IMR-90 (cell line): ENCODE results near the gene PGBD4. TPM values are rescaled to one million over a fixed set of nuclear protein-coding genes. Genes with fewer than 3 reads are reported as not detected.

Experiments used
- ATAC-seq: fragments of 200-7000 bp; cut with Tn5 transposase; 2 replicates; pipeline ENCODE4 v1.9.1; 2020; ENCODE audit warnings: low read depth, mild to moderate bottlenecking, moderate library complexity
- BruUV-seq: library from RNA; stranded (reverse); fragments of 400-500 nt; replicated peaks from 2 replicates; lab custom pipeline; 2021; lab: Mats Ljungman, UMichigan
- CTCF ChIA-PET: fragments of 300-600 bp; formaldehyde crosslinking; extraction: SDS; loops from one replicate; lab custom pipeline; 2021; ENCODE audit warnings: antibody characterized with exemption; lab: Yijun Ruan, JAX
- POLR2A ChIA-PET: fragments of 300-600 bp; sonication (Branson Sonifier 250); formaldehyde crosslinking; loops from one replicate; lab custom pipeline; 2022; ENCODE audit warnings: antibody characterized with exemption; ENCODE audit not compliant: unreplicated experiment; lab: Charles Lee
- DNase-seq: peaks from one replicate; pipeline ENCODE4 v3.0.0; 2013
- H2AFZ ChIP-seq: replicated peaks from 2 replicates; pipeline ENCODE3; 2013; ENCODE audit warnings: low read length, mild to moderate bottlenecking; ENCODE audit not compliant: poor library complexity
- H2AK5ac ChIP-seq: 2 replicates; pipeline ENCODE4 v1.6.1; 2013; ENCODE audit warnings: low read depth, low read length, inconsistent platforms
- H2AK9ac ChIP-seq: replicated peaks from 2 replicates; pipeline ENCODE3; 2013; ENCODE audit warnings: mild to moderate bottlenecking, low read depth, low read length, moderate library complexity; ENCODE audit not compliant: poor library complexity
- H2BK120ac ChIP-seq: 2 replicates; pipeline ENCODE4 v1.6.1; 2013; ENCODE audit warnings: low read depth, low read length, inconsistent platforms
- H2BK15ac ChIP-seq: 3 replicates; pipeline ENCODE4 v1.6.1; 2013; ENCODE audit warnings: low read depth, low read length, inconsistent platforms
- H2BK20ac ChIP-seq: 2 replicates; pipeline ENCODE4 v1.6.1; 2013; ENCODE audit warnings: low read depth, mild to moderate bottlenecking, inconsistent platforms, low read length, moderate library complexity
- H2BK5ac ChIP-seq: 2 replicates; pipeline ENCODE4 v1.6.1; 2013; ENCODE audit warnings: mild to moderate bottlenecking, low read depth, low read length, inconsistent platforms; ENCODE audit not compliant: poor library complexity, severe bottlenecking
- H3K14ac ChIP-seq: replicated peaks from 2 replicates; pipeline ENCODE4 v1.6.1; 2013; ENCODE audit warnings: low read depth, low read length, inconsistent platforms
- H3K18ac ChIP-seq: 2 replicates; pipeline ENCODE4 v1.6.1; 2013; ENCODE audit warnings: low read depth, low read length, control low read depth
- H3K23ac ChIP-seq: 2 replicates; pipeline ENCODE4 v1.6.1; 2013; ENCODE audit warnings: low read depth, low read length, inconsistent platforms
- H3K27ac ChIP-seq: 2 replicates; pipeline ENCODE4 v1.5.1; 2013; ENCODE audit warnings: mild to moderate bottlenecking, control low read depth, low read length; ENCODE audit not compliant: insufficient read depth
- H3K27me3 ChIP-seq: 2 replicates; pipeline ENCODE4 v1.6.1; 2013; ENCODE audit warnings: low read length; ENCODE audit not compliant: control insufficient read depth, insufficient read depth
- H3K36me3 ChIP-seq: 2 replicates; pipeline ENCODE4 v1.6.1; 2013; ENCODE audit warnings: low read length, mixed read lengths; ENCODE audit not compliant: control insufficient read depth, insufficient read depth
- H3K4ac ChIP-seq: 2 replicates; pipeline ENCODE4 v1.6.1; 2013; ENCODE audit warnings: low read depth, low read length, inconsistent platforms
- H3K4me1 ChIP-seq: 2 replicates; pipeline ENCODE4 v1.6.1; 2013; ENCODE audit warnings: low read length, mixed read lengths; ENCODE audit not compliant: control insufficient read depth, insufficient read depth
- H3K4me2 ChIP-seq: 2 replicates; pipeline ENCODE4 v1.6.1; 2013; ENCODE audit warnings: low read depth, mild to moderate bottlenecking, control low read depth, low read length, moderate library complexity
- H3K4me3 ChIP-seq: 2 replicates; pipeline ENCODE4 v1.5.1; 2013; ENCODE audit warnings: low read depth, mild to moderate bottlenecking, control low read depth, low read length, moderate library complexity; ENCODE audit not compliant: insufficient read depth
- H3K56ac ChIP-seq: 2 replicates; pipeline ENCODE4 v1.6.1; 2013; ENCODE audit warnings: low read length, inconsistent platforms; ENCODE audit not compliant: insufficient read depth; ENCODE audit errors: extremely low read depth
- H3K79me1 ChIP-seq, 2 experiments: 2 replicates each; pipeline ENCODE4 v1.6.1; 2013; ENCODE audit warnings: low read length in 2 of 2, inconsistent platforms in 1 of 2, low read depth in 1 of 2
- H3K9ac ChIP-seq: 2 replicates; pipeline ENCODE4 v1.6.1; 2013; ENCODE audit warnings: low read depth, low read length, control low read depth
- H3K9me1 ChIP-seq: 2 replicates; pipeline ENCODE4 v1.6.1; 2013; ENCODE audit warnings: low read length, inconsistent platforms; ENCODE audit not compliant: insufficient read depth
- H3K9me3 ChIP-seq: 2 replicates; pipeline ENCODE4 v1.6.1; 2013; ENCODE audit warnings: low read length; ENCODE audit not compliant: control insufficient read depth, insufficient read depth
- H4K20me1 ChIP-seq: 2 replicates; pipeline ENCODE4 v1.6.1; 2013; ENCODE audit warnings: low read length, inconsistent platforms; ENCODE audit not compliant: insufficient read depth
- H4K5ac ChIP-seq: 2 replicates; pipeline ENCODE4 v1.6.1; 2013; ENCODE audit warnings: mild to moderate bottlenecking, low read depth, low read length, control low read depth
- H4K8ac ChIP-seq, 2 experiments: 2 replicates each; pipeline ENCODE4 v1.6.1; 2013; ENCODE audit warnings: low read depth in 2 of 2, low read length in 2 of 2, control low read depth in 1 of 2, inconsistent platforms in 1 of 2
- H4K91ac ChIP-seq: 2 replicates; pipeline ENCODE4 v1.6.1; 2013; ENCODE audit warnings: low read depth, low read length, inconsistent platforms; ENCODE audit not compliant: insufficient read depth
- MAFK ChIP-seq: IDR thresholded peaks from 2 replicates; pipeline ENCODE4 v1.6.1; 2012; ENCODE audit warnings: low read depth, low read length, improper control_type of control experiment
- RAD21 ChIP-seq: IDR thresholded peaks from 2 replicates; pipeline ENCODE4 v1.6.1; 2012; ENCODE audit warnings: low read length, improper control_type of control experiment
- RCOR1 ChIP-seq: IDR thresholded peaks from 2 replicates; pipeline ENCODE4 v1.6.1; 2012; ENCODE audit warnings: mild to moderate bottlenecking, low read length, improper control_type of control experiment; ENCODE audit not compliant: insufficient replicate concordance
- SMC3 ChIP-seq: fragments of 150-350 bp; IDR thresholded peaks from 2 replicates; pipeline ENCODE4 v1.6.1; 2016; ENCODE audit warnings: low read depth, mild to moderate bottlenecking, antibody characterized with exemption, low read length, moderate library complexity
- WGBS, 2 experiments: methylation state at CpG; one replicate each; pipeline versions ENCODE4 v1.1.5 to v1.1.7; 2013; ENCODE audit warnings: missing lambda C conversion rate in 2 of 2; ENCODE audit not compliant: insufficient read length in 1 of 2; ENCODE audit errors: extremely low coverage in 2 of 2; 5-methylcytosine and 5-hydroxymethylcytosine counted together
- dilution Hi-C: fragments of 300-500 bp; cut with HindIII; formaldehyde crosslinking; loops from one replicate; pipeline ENCODE4 v1.14.3; 2018; ENCODE audit warnings: low sequenced_read_pairs; ENCODE audit not compliant: unreplicated experiment
- in situ Hi-C: fragments of 300-500 bp; cut with MboI; formaldehyde crosslinking; loops from 3 replicates; pipeline ENCODE4 v1.14.3; 2019; ENCODE audit warnings: low sequenced_read_pairs, inconsistent platforms, mixed read lengths
- intact Hi-C: fragments of 100-400 bp; cut with micrococcal nuclease; formaldehyde crosslinking; loops from 2 replicates; pipeline ENCODE4 v1.10.0; 2022
- polyA plus RNA-seq, 3 experiments: library from polyadenylated mRNA; depleted of rRNA; stranded (reverse); fragments of >200 nt; gene quantifications; 2 replicates each; pipeline ENCODE4 v1.2.3, GENCODE V29; 2012; ENCODE audit warnings: low replicate concordance in 1 of 3
- total RNA-seq: library from RNA; depleted of rRNA; stranded (reverse); fragments of >200 nt; gene quantifications from 2 replicates; pipeline ENCODE4 v1.2.3, GENCODE V29; 2012
- TF ChIP-seq, protein P1 (sequence below): fragments of 150-350 bp; IDR thresholded peaks from 2 replicates; pipeline ENCODE4 v1.6.1; 2016; ENCODE audit warnings: low read depth, mild to moderate bottlenecking, low read length, moderate library complexity, borderline replicate concordance
- TF ChIP-seq, protein P2 (sequence below): conservative IDR thresholded peaks from 2 replicates; pipeline ENCODE4 v1.5.1; 2012; ENCODE audit warnings: mild to moderate bottlenecking, low read depth, low read length, improper control_type of control experiment

PGBD4 gene
- total and polyA plus RNA-seq, 2 of the 4 experiments (the other 2 are of a cell fraction), result 0.89 to 1.3 TPM

DNA sequence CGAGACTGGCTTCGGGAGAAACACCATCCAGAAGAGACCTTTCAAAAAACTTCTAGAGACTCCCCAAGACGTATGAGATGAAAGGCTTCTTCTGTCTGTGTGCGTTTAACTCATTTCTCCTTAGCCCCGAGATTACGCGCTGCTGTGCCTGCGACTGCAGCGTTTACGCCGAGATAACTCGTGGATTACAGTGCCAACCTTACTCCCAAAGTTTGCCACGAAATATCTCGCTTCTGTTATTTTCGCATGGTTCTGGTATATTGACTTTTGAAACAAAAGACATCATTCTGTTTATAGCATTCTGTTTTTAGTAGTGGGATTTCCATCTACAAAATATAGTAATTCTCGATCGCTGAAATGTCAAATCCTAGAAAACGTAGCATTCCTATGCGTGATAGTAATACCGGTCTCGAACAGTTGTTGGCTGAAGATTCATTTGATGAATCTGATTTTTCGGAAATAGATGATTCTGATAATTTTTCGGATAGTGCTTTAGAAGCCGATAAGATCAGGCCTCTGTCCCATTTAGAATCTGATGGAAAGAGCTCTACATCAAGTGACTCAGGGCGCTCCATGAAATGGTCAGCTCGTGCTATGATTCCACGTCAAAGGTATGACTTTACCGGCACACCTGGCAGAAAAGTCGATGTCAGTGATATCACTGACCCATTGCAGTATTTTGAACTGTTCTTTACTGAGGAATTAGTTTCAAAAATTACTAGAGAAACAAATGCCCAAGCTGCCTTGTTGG lies 467 bp downstream of the PGBD4 start:
- Histone ChIP-seq H3K36me3 (no peaks in the 10 kb centered on the region), H3K4me3 (peak overlapping the region; percentile 76), H3K27me3 (no peaks in the 10 kb centered on the region), H2BK15ac (no peak overlapping the region; the same call in 2 of the 3 replicates), H2BK20ac (peak overlapping the region; percentile 50; the same call in 1 of the 2 replicates), H3K56ac (peak overlapping the region; percentile 79), H2BK5ac (peak overlapping the region; percentile 22), H3K9me1 (no peaks in the 10 kb centered on the region), H3K23ac (peak overlapping the region; percentile 87), H4K91ac (peak overlapping the region; percentile 54), H3K9ac (peak overlapping the region; percentile 66), H3K14ac (peak overlapping the region; percentile 79), H2AK9ac (peak overlapping the region; percentile 11), H3K9me3 (no peaks in the 10 kb centered on the region), H3K27ac (peak overlapping the region; percentile 25), H3K79me1 (peaks cover 17 to 45% of the 10 kb centered on the region in 2 experiments), H4K5ac (peak overlapping the region; percentile 14), H3K4ac (peak overlapping the region; percentile 53), H2AK5ac (no peak overlapping the region), H3K18ac (no peak overlapping the region), H4K8ac (peak overlapping the region; percentile 38 to 96), H4K20me1 (no peaks in the 10 kb centered on the region), H2AFZ (peak overlapping the region; percentile 99), H3K4me1 (peaks cover 4% of the 10 kb centered on the region; the same call in 1 of the 2 replicates), H3K4me2 (peak overlapping the region; percentile 49), H2BK120ac (peak overlapping the region; percentile 53)
- TF ChIP-seq MAFK, result no peak
- TF ChIP-seq, protein P1, sequence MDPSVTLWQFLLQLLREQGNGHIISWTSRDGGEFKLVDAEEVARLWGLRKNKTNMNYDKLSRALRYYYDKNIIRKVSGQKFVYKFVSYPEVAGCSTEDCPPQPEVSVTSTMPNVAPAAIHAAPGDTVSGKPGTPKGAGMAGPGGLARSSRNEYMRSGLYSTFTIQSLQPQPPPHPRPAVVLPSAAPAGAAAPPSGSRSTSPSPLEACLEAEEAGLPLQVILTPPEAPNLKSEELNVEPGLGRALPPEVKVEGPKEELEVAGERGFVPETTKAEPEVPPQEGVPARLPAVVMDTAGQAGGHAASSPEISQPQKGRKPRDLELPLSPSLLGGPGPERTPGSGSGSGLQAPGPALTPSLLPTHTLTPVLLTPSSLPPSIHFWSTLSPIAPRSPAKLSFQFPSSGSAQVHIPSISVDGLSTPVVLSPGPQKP, result no peak
- no peak for TF ChIP-seq RAD21
- TF ChIP-seq, protein P2, sequence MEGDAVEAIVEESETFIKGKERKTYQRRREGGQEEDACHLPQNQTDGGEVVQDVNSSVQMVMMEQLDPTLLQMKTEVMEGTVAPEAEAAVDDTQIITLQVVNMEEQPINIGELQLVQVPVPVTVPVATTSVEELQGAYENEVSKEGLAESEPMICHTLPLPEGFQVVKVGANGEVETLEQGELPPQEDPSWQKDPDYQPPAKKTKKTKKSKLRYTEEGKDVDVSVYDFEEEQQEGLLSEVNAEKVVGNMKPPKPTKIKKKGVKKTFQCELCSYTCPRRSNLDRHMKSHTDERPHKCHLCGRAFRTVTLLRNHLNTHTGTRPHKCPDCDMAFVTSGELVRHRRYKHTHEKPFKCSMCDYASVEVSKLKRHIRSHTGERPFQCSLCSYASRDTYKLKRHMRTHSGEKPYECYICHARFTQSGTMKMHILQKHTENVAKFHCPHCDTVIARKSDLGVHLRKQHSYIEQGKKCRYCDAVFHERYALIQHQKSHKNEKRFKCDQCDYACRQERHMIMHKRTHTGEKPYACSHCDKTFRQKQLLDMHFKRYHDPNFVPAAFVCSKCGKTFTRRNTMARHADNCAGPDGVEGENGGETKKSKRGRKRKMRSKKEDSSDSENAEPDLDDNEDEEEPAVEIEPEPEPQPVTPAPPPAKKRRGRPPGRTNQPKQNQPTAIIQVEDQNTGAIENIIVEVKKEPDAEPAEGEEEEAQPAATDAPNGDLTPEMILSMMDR, result no peak
- TF ChIP-seq SMC3, result no peak
- no peak for TF ChIP-seq RCOR1
- dilution Hi-C loops, result no loop called here
- intact Hi-C loops, result loop anchor here (5.0 kb wide), 1 partner anchor 40 kb away; no protein-coding TSS in a partner anchor
- POLR2A ChIA-PET, result interaction anchor here (0.6 to 0.7 kb wide), 2 partner anchors 9 to 14 kb away, joined by 3 read pairs; no protein-coding TSS in a partner anchor
- DNase-seq (no peak), ATAC-seq (peak; percentile 53)
- BruUV-seq, result TSS peak; percentile 73
- WGBS, 2 experiments, result 50% methylated on average over 12 of the region's 29 CpGs; no CpG with 5 or more reads in 1 of the 2 experiments
- in situ Hi-C loops, result loop anchor here (5.0 to 25.0 kb wide), 3 partner anchors 110 to 485 kb away; partner anchors contain the start of genes GOLGA8B, KATNBL1 and LPCAT4
- CTCF ChIA-PET, result interaction anchor here (1.1 kb wide), 1 partner anchor 8 kb away, joined by 4 read pairs; no protein-coding TSS in a partner anchor
